Measurements from ENCODE around the gene UBN1. TPM values are rescaled to one million over a fixed set of nuclear protein-coding genes. Genes with fewer than 3 reads are reported as not detected.

UBN1 gene
- total RNA-seq, 4 donors from 2014 or later = 22.8 to 46.2 (median 28.0) TPM

DNA sequence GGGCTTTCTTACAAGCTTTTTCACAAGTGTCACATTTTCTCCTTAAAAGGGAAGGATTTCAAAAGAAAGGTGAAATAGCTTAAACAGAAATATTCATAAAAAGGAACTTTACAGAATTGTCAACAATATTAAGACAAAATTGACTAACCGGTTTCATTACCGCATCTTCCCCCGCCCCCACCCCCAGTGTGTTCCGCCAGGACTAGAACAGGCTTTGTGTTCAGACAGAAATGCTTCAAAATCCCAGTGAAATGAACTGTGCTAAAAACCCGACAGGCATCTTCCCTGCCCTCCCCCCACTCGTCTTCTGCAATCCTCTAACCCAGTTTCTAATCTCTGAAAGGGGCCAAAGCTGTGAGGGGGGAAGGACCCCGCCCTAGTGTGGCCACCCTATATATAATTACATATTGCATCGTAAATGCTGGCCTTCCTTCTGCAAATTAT, 43.9 kb upstream of the UBN1 start:
- Histone ChIP-seq H3K4me1 (peaks cover 0 to 47% (median 15%) of the 10 kb centered on the region in 3 donors), H3K27ac (peak overlapping the region; percentile 15 to 96 (median 94)), H3K36me3 (peaks cover 0 to 63% of the 10 kb centered on the region in 2 donors), H3K27me3 (no peaks in the 10 kb centered on the region), H3K4me3 (peak overlapping the region in 1 of 2 donors; percentile 75), H3K9me3 (no peaks in the 10 kb centered on the region)
- no peak for TF ChIP-seq EP300 (IDR thresholded peaks at IDR 0.05)
- TF ChIP-seq, protein P1, sequence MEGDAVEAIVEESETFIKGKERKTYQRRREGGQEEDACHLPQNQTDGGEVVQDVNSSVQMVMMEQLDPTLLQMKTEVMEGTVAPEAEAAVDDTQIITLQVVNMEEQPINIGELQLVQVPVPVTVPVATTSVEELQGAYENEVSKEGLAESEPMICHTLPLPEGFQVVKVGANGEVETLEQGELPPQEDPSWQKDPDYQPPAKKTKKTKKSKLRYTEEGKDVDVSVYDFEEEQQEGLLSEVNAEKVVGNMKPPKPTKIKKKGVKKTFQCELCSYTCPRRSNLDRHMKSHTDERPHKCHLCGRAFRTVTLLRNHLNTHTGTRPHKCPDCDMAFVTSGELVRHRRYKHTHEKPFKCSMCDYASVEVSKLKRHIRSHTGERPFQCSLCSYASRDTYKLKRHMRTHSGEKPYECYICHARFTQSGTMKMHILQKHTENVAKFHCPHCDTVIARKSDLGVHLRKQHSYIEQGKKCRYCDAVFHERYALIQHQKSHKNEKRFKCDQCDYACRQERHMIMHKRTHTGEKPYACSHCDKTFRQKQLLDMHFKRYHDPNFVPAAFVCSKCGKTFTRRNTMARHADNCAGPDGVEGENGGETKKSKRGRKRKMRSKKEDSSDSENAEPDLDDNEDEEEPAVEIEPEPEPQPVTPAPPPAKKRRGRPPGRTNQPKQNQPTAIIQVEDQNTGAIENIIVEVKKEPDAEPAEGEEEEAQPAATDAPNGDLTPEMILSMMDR (IDR thresholded peaks at IDR 0.05) = no peak
- TF ChIP-seq POLR2A (IDR thresholded peaks at IDR 0.05) = no peak
- no peak for TF ChIP-seq POLR2AphosphoS5 (IDR thresholded peaks at IDR 0.05)
- WGBS, 2 donors (ENCODE audit: low coverage in 1 of 2) = 36 to 50% methylated on average over 6 to 7 of the region's 8 CpGs
- ATAC-seq = no peak

DNA sequence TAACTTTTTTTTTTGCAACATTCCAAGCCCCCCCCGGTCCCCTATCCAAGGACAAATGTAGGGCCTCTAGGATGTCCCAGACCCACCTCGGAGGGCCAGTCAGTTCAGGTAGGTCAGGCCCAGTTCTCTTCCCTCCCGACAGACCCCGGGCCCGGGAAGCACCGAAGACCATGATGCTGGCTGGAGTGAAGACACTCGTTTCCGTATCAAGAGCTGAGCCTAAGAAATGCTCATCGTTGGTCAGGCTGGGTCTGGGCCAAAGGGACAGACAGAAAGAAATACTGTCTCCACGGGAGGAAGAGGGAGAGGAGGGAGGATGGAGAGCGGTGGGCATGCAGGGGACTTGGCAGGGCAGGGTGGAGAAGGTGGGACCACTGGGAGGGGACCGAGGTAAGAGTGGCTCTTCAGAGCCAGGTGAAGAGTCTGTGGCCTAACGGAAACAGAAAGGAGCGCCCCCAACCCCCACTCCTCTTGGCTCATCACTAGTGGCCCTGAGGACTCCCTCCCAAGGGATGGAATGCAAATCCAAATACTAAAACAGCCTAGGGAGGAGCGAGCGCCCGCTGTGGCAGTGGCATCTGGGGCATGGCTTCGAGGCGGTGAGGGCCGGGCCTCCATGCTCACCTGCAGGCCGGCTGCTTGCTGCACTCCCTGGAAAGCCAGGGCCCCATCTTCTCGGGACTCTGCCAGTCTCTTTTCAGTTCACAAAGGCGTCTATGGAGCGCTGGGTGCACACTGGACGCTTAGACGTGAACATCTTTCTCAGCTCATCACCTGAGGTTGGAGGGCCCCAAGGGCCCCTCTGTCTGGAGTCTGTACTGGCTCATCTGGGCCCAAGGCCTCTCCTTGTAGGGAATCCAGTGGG, 43.2 kb upstream of the UBN1 start:
- Histone ChIP-seq H3K9me3 (no peaks in the 10 kb centered on the region), H3K4me1 (peaks cover 0 to 47% (median 15%) of the 10 kb centered on the region in 3 donors), H3K36me3 (peaks cover 0 to 63% of the 10 kb centered on the region in 2 donors), H3K27me3 (no peaks in the 10 kb centered on the region), H3K27ac (peak overlapping the region in 3 of 4 donors; percentile 92 to 96 (median 96)), H3K4me3 (no peak overlapping the region)
- ATAC-seq = no peak
- 55 to 69% methylated on average over 10 to 17 of the region's 26 CpGs for WGBS, 2 donors (ENCODE audit: low coverage in 1 of 2)
- TF ChIP-seq EP300 (IDR thresholded peaks at IDR 0.05) = no peak
- TF ChIP-seq, protein P1 (IDR thresholded peaks at IDR 0.05) = no peak
- TF ChIP-seq POLR2AphosphoS5 (IDR thresholded peaks at IDR 0.05) = no peak
- no peak for TF ChIP-seq POLR2A (IDR thresholded peaks at IDR 0.05)

DNA sequence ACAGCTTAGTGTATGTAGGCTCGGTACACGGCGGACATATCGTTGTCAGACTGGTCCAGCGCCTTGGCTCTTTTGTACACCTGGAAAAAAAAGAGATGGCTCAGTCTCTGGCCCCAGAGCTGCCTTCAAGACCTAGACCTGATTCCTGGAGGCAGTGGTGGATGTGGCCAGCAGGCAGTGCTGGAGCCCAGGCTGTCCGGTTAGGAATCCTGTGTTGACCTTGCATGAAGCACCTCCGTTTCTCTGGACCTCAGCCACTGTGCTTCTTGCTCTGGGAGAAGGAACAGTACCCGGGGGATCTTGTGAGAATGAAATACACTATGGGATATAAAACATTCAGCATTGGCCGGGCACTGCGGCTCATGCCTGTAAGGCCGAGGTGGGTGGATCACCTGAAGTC, 42.0 kb upstream of the UBN1 start:
- 78% methylated on average over 8 of the region's 11 CpGs; no CpG with 5 or more reads in 1 of the 2 donors for WGBS, 2 donors (ENCODE audit: low coverage in 1 of 2)
- Histone ChIP-seq H3K9me3 (no peaks in the 10 kb centered on the region), H3K36me3 (peaks cover 0 to 63% of the 10 kb centered on the region in 2 donors), H3K4me3 (no peak overlapping the region), H3K4me1 (peaks cover 0 to 44% (median 15%) of the 10 kb centered on the region in 3 donors), H3K27ac (peak overlapping the region in 3 of 4 donors; percentile 92 to 96 (median 96)), H3K27me3 (no peaks in the 10 kb centered on the region)
- TF ChIP-seq POLR2A (IDR thresholded peaks at IDR 0.05) = no peak
- TF ChIP-seq, protein P1 (IDR thresholded peaks at IDR 0.05) = peak in 1 of 4 experiments; percentile 32
- no peak for ATAC-seq

DNA sequence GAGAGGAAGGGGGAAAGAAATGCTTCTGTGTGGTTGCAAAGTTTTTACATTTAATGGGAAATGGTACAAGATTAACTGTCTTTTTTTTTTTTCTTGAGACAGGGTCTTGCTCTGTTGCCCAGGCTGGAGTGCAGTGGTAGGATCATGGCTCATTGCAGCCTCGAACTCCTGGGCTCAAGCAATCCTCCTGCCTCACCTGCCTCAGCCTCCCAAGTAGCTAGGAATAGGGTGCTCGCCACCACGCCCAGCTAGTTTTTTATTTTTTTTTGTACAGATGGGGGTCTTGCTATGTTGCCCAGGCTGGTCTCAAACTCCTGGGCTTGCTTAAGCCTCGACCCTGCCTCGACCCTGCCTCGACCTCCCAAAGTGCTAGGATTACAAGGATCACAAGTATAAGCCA, 41.0 kb upstream of the UBN1 start:
- H3K36me3 ChIP-seq = peaks cover 0 to 72% of the 10 kb centered on the region in 2 donors
- no peak for ATAC-seq
- 82 to 96% methylated on average over 4 to 6 of the region's 6 CpGs for WGBS, 2 donors (ENCODE audit: low coverage in 1 of 2)
- TF ChIP-seq EP300 (IDR thresholded peaks at IDR 0.05) = no peak
- no peak for TF ChIP-seq POLR2A (IDR thresholded peaks at IDR 0.05)
- TF ChIP-seq, protein P1 (IDR thresholded peaks at IDR 0.05) = no peak
- no peak for TF ChIP-seq POLR2AphosphoS5 (IDR thresholded peaks at IDR 0.05)
- H3K4me1 ChIP-seq = peaks cover 0 to 33% (median 11%) of the 10 kb centered on the region in 3 donors
- H3K4me3 ChIP-seq = no peak overlapping the region
- H3K9me3 ChIP-seq = no peaks in the 10 kb centered on the region
- no peak overlapping the region for H3K27ac ChIP-seq
- no peaks in the 10 kb centered on the region for H3K27me3 ChIP-seq
